Measurements from ENCODE around the gene TRAIP.
"Not testable (repeated sequence)": the region's sequence is repeated elsewhere in the genome, so short reads cannot be mapped to it uniquely, and the experiment has no call there.

Gene TRAIP

GRCh38 chr3:49873623-49874022, 17.3 kb upstream of the TRAIP start:
- no peak for DNase-seq

- DNase-seq = no peak
These were observed 16.5 kb upstream of the TRAIP start for GRCh38 chr3:49872801-49873281.

- no peak for DNase-seq
These were observed 15.3 kb upstream of the TRAIP start for GRCh38 chr3:49871531-49872153.

GRCh38 chr3:49869525-49870126, 13.3 kb upstream of the TRAIP start, which contains the start of gene CAMKV:
CAMKV (minus strand) TSS chr3:49869906; CDS start chr3:49862388, 7,518 bp downstream.
- DNase-seq = no peak

- no peak for DNase-seq
These were observed 12.6 kb upstream of the TRAIP start for GRCh38 chr3:49868862-49869466.

- no peak for DNase-seq
These were observed 11.5 kb upstream of the TRAIP start for GRCh38 chr3:49867871-49868321.

GRCh38 chr3:49867400-49867799, 11.0 kb upstream of the TRAIP start:
- no peak for DNase-seq

- DNase-seq = no peak
These were observed 8.9 kb upstream of the TRAIP start for GRCh38 chr3:49865198-49865784.

- no peak for DNase-seq
These were observed 8.1 kb upstream of the TRAIP start for GRCh38 chr3:49864505-49864904.

- DNase-seq = no peak
These were observed 3.4 kb upstream of the TRAIP start for GRCh38 chr3:49859576-49860305.

- DNase-seq = no peak
These were observed 702 bp downstream of the TRAIP start for GRCh38 chr3:49855662-49856061.

GRCh38 chr3:49845694-49846093, 10.7 kb downstream of the TRAIP start:
- DNase-seq = no peak

- no peak for DNase-seq
These were observed 11.7 kb downstream of the TRAIP start for GRCh38 chr3:49844464-49845183.

GRCh38 chr3:49842843-49843517, 13.4 kb downstream of the TRAIP start:
- DNase-seq = no peak

GRCh38 chr3:49841806-49842205, 14.6 kb downstream of the TRAIP start:
- no peak for DNase-seq

GRCh38 chr3:49841126-49841696, 15.2 kb downstream of the TRAIP start:
- DNase-seq = no peak

- DNase-seq = no peak
These were observed 16.0 kb downstream of the TRAIP start for GRCh38 chr3:49840388-49840787.

GRCh38 chr3:49839193-49839809, 17.1 kb downstream of the TRAIP start:
- peak; percentile 14 for DNase-seq

GRCh38 chr3:49831341-49831740, 25.0 kb downstream of the TRAIP start:
- no peak for DNase-seq

GRCh38 chr3:49826016-49826415, 30.3 kb downstream of the TRAIP start:
- DNase-seq = no peak

GRCh38 chr3:49823131-49823530, 33.2 kb downstream of the TRAIP start:
- DNase-seq = not testable (repeated sequence)
